Thyroid gland (tissue), 4 donors: ENCODE results near the gene ILRUN. TPM values are rescaled to one million over a fixed set of nuclear protein-coding genes. Genes with fewer than 3 reads are reported as not detected.
A peak's percentile ranks its signal among the peaks of the same experiment; 100 is the strongest.
"Not testable (repeated sequence)": the region's sequence is repeated elsewhere in the genome, so short reads cannot be mapped to it uniquely, and the experiment has no call there.

Source experiments
- DNase-seq, 2 donors: peaks; one replicate each; pipeline ENCODE4 v3.0.0-alpha.2; 2019
- H3K27ac ChIP-seq, 3 donors: fragments of 200-600 bp; sonication (generic); 1 replicate in 2 of 3; 2 replicates in 1 of 3; pipeline ENCODE4 v1.5.1; 2016 to 2019; ENCODE audit warnings: mild to moderate bottlenecking in 1 of 3, moderate library complexity in 1 of 3
- H3K27me3 ChIP-seq: fragments of 200-600 bp; sonication (generic); one replicate; pipeline ENCODE4 v1.5.1; 2019
- H3K36me3 ChIP-seq, 2 donors: fragments of 200-600 bp; sonication (generic); one replicate each; pipeline ENCODE4 v1.5.1; 2016 to 2019
- H3K4me1 ChIP-seq, 2 donors: fragments of 200-600 bp; sonication (generic); one replicate each; pipeline ENCODE4 v1.5.1; 2017 to 2019
- H3K4me3 ChIP-seq, 3 donors: fragments of 200-600 bp; sonication (generic); replicated peaks in 1 of 3; 1 replicate in 2 of 3; 2 replicates in 1 of 3; pipeline ENCODE4 v1.5.1; 2016; ENCODE audit warnings: mild to moderate bottlenecking in 1 of 3
- H3K9me3 ChIP-seq: fragments of 200-600 bp; sonication (generic); one replicate; pipeline ENCODE4 v1.5.1; 2017
- POLR2A ChIP-seq, 2 donors: fragments of 450-650 bp; IDR thresholded peaks; one replicate each; pipeline ENCODE4 v1.6.1; 2017; ENCODE audit warnings: antibody characterized with exemption in 2 of 2, mild to moderate bottlenecking in 2 of 2, moderate library complexity in 1 of 2
- WGBS, 2 donors: methylation state at CpG; one replicate each; pipeline ENCODE4 v1.1.5; 2017; 5-methylcytosine and 5-hydroxymethylcytosine counted together
- intact Hi-C: fragments of 100-400 bp; cut with DNase I; formaldehyde crosslinking; loops from one replicate; pipeline ENCODE4 v1.15.1; 2023
- total RNA-seq, 4 donors: library from RNA; depleted of rRNA; stranded (reverse); fragments of >200 nt; gene quantifications; one replicate each; pipeline ENCODE4 v1.2.3, GENCODE V29; 2016
- TF ChIP-seq, protein P1 (sequence below), 6 experiments: fragments of 200-600 bp in 3 of 6; fragments of 450-650 bp in 3 of 6; sonication (generic) in 3 of 6; IDR thresholded peaks; one replicate each; pipeline ENCODE4 v1.5.1; 2016 to 2019; ENCODE audit warnings: antibody characterized with exemption in 6 of 6, mild to moderate bottlenecking in 2 of 6, inconsistent platforms in 1 of 6, moderate library complexity in 1 of 6

The ILRUN gene
- total RNA-seq, 4 donors from 2014 or later = 76.5 to 107 (median 89.0) TPM

DNA sequence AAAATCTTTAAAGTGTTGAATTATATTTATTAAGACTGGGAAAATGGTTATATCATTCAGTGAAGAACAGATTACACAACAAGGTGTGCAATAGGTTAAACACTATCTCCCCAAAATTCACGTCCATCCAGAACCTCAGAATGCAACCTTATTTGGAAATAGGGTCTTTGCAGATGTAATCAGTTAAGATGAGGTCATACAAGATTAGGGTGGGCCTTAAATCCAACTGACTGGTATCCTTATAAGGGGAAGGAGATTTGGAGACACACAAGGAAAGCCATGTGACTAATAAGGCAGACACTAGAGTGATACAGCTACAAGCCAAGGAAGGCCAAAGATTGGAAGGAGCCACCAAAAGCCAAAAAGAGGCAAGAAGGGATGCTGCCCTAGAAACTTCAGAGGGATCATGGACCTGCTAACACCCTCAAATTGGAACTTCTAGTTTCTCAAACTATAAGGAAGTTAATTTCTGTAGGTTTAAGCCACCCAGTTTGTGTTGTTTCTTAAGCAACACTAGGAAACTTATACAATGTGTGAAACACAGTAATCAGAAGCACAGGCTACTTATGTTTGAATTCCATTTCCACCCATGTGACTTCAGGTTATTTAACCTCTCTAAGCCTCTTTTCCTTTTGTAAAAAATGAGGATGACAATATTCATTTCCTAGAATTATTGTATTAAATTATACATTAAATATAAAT, 16.9 kb downstream of the ILRUN start:
- intact Hi-C loops = no loop called here
- Histone ChIP-seq H3K4me1 (peaks cover 20 to 42% of the 10 kb centered on the region in 2 donors), H3K36me3 (no peaks in the 10 kb centered on the region), H3K27me3 (no peaks in the 10 kb centered on the region), H3K9me3 (no peaks in the 10 kb centered on the region), H3K27ac (peak overlapping the region; percentile 66 to 70 (median 67)), H3K4me3 (no peak overlapping the region)
- DNase-seq = no peak
- WGBS, 2 donors = 87 to 88% methylated on average over 1 of the region's 1 CpG
- no peak for TF ChIP-seq POLR2A (IDR thresholded peaks at IDR 0.05)
- TF ChIP-seq, protein P1, sequence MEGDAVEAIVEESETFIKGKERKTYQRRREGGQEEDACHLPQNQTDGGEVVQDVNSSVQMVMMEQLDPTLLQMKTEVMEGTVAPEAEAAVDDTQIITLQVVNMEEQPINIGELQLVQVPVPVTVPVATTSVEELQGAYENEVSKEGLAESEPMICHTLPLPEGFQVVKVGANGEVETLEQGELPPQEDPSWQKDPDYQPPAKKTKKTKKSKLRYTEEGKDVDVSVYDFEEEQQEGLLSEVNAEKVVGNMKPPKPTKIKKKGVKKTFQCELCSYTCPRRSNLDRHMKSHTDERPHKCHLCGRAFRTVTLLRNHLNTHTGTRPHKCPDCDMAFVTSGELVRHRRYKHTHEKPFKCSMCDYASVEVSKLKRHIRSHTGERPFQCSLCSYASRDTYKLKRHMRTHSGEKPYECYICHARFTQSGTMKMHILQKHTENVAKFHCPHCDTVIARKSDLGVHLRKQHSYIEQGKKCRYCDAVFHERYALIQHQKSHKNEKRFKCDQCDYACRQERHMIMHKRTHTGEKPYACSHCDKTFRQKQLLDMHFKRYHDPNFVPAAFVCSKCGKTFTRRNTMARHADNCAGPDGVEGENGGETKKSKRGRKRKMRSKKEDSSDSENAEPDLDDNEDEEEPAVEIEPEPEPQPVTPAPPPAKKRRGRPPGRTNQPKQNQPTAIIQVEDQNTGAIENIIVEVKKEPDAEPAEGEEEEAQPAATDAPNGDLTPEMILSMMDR (IDR thresholded peaks at IDR 0.05) = no peak

DNA sequence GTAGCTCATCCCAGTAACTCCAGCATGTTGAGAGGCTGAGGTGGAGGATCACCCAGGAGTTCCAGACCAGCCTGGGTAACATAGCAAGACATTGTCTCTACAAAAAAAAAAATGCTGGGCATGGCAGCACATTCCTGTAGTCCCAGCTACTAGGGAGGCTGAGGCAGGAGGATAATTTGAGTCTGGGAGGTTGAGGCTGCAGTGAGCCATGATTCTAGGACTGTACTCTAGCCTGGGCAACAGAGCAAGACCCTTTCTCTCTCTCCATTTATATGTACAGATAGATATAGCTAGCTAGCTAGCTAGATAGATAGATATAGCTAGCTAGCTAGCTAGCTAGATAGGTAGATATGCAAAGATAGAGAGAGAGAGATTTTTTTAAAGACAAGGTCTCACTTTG, 20.4 kb downstream of the ILRUN start:
- H3K4me1 ChIP-seq = peaks cover 36 to 57% of the 10 kb centered on the region in 2 donors
- TF ChIP-seq, protein P1 (IDR thresholded peaks at IDR 0.05) = no peak
- TF ChIP-seq POLR2A (IDR thresholded peaks at IDR 0.05) = no peak
- no peaks in the 10 kb centered on the region for H3K27me3 ChIP-seq
- no peak overlapping the region for H3K4me3 ChIP-seq
- no peak for DNase-seq
- intact Hi-C loops = no loop called here
- no peak overlapping the region for H3K27ac ChIP-seq
- no peaks in the 10 kb centered on the region for H3K9me3 ChIP-seq
- no peaks in the 10 kb centered on the region for H3K36me3 ChIP-seq

DNA sequence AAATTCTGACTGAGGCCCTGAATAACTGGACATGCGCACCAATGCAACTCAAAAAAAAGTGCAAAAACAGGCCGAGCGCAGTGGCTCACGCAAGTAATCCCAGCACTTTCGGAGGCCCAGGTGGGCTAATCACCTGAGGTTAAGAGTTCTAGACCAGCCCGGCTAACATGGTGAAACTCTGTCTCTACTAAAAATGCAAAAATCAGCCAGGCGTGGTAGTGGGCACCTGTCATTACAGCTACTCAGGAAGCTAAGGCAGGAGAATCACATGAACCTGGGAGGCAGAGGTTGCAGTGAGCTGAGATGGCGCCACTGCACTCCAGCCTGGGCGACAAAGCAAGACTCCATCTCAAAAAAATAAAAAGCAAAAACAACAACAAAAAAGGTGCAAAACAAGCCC, 21.6 kb downstream of the ILRUN start:
- intact Hi-C loops, H3K27ac ChIP-seq: not testable (repeated sequence)
- 91 to 92% methylated on average over 9 of the region's 9 CpGs for WGBS, 2 donors

DNA sequence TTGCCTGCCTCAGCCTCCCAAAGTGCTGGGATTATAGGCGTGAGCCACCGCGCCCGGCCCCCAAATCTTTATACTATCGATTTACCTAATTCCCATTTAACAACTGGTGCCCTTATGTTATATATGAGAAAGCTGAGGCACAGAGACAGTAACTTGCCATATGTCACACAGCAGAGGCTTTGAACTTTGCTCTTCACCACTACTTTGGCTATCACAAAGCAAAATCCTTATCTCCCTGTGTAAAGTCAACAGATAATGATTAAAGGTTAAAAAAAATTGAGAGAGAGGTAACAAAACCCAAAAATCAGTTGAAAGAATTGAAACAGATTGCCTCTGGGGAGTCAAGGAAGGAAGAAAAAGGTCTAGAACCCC, 22.3 kb downstream of the ILRUN start:
- Histone ChIP-seq H3K4me1 (peaks cover 17 to 41% of the 10 kb centered on the region in 2 donors), H3K4me3 (no peak overlapping the region), H3K27ac (no peak overlapping the region), H3K9me3 (no peaks in the 10 kb centered on the region), H3K36me3 (no peaks in the 10 kb centered on the region), H3K27me3 (no peaks in the 10 kb centered on the region)
- WGBS, 2 donors = 96% methylated on average over 5 of the region's 5 CpGs
- intact Hi-C loops = no loop called here
- TF ChIP-seq, protein P1 (IDR thresholded peaks at IDR 0.05) = no peak
- TF ChIP-seq POLR2A (IDR thresholded peaks at IDR 0.05) = no peak
- DNase-seq = no peak

More for the DNA sequence above, 21.6 kb downstream of the ILRUN start:
- H3K36me3 ChIP-seq, H3K4me3 ChIP-seq, DNase-seq, H3K9me3 ChIP-seq, H3K27me3 ChIP-seq: not testable (repeated sequence)
- H3K4me1 ChIP-seq = peaks cover 24 to 46% of the 10 kb centered on the region in 2 donors

DNA sequence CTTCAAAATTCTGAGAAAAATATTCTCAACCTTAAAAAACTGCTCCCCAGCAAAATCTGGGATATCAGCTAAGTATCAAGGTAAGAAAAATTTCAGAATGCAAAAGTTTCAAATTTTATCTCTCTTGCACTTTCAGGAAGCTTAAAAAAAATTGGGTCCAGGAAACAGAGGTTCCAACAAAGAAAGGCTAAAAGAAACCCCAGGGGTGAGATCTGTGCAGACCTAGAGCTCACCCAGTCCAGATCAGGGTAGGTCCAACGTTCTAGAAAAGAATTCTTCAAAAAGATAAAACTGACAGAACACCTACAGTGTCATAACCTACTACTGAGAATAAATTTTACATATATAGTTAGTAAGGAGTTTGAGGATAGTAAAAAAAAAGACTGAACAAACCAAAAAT, 23.5 kb downstream of the ILRUN start:
- TF ChIP-seq, protein P1 (IDR thresholded peaks at IDR 0.05) = no peak
- no peak for TF ChIP-seq POLR2A (IDR thresholded peaks at IDR 0.05)
- WGBS, 2 donors = 21 to 41% methylated on average over 1 of the region's 1 CpG
- peak overlapping the region in 2 of 3 donors; percentile 39 to 43 for H3K27ac ChIP-seq

More for the DNA sequence above, 23.5 kb downstream of the ILRUN start:
- Histone ChIP-seq H3K27me3 (no peaks in the 10 kb centered on the region), H3K4me1 (peaks cover 15 to 41% of the 10 kb centered on the region in 2 donors), H3K36me3 (no peaks in the 10 kb centered on the region), H3K4me3 (no peak overlapping the region), H3K9me3 (no peaks in the 10 kb centered on the region)
- DNase-seq = no peak
- intact Hi-C loops = no loop called here
